Choroid plexus epithelial cell (primary cell): ENCODE results near the gene CLSTN2.

Experiments used
- DNase-seq: peaks from one replicate; pipeline ENCODE4 v3.0.0-alpha.2; 2010; ENCODE audit warnings: low read depth
- H3K4me3 ChIP-seq: 2 replicates; pipeline ENCODE4 v1.5.1; 2011; ENCODE audit warnings: low read depth, mild to moderate bottlenecking, control low read depth, low read length, moderate library complexity
- CTCF ChIP-seq: conservative IDR thresholded peaks from 2 replicates; pipeline ENCODE4 v1.5.1; 2011; ENCODE audit warnings: low read depth, mild to moderate bottlenecking, control low read depth, inconsistent platforms, low read length, moderate library complexity

CLSTN2 gene

DNA sequence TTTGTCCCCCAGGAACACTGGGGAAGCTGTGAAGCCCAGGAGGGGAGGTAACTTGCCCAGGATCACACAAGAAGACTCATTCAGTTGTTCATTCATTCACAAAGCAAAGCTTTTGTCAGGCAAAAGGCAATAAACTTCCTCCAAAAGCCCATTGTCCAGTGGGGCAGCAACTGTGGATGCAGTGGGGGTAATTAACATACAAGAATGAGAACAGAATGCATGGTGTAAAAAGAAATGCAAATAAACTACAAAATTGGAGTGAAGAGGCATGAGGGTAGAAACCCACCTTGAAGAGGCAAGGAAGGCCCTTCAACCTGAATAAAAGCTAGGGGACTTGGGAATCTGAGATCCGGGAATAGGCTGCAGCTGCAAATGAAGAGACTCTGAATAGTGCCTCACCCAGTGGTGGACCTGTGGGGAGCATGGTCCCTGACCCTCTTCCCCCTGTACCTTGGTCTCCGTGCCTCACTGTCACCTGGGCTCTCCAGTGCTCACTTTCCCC lies 363.6 kb downstream of the CLSTN2 start:
- no peak for DNase-seq
- TF ChIP-seq CTCF = no peak
- H3K4me3 ChIP-seq = no peak overlapping the region

DNA sequence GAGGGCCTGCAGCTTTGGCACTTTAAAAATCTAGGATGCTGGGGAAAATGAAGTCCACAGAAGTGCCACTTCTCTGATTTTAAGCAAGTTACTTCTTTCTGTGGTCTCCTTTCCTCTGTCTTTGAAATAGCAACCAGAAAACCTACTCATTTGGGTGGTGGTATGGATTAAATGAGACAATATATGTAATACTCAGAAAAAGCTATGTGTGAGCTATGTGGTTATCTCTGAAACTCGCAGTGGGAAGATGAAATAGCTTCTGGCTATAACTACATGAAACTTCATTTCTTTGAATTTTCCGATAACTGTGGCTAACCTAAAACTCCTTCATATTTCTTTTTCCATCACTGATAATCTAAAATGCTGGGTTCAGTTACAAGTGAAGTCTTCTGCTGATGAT lies 368.9 kb downstream of the CLSTN2 start:
- no peak for DNase-seq
- no peak overlapping the region for H3K4me3 ChIP-seq
- TF ChIP-seq CTCF = no peak

DNA sequence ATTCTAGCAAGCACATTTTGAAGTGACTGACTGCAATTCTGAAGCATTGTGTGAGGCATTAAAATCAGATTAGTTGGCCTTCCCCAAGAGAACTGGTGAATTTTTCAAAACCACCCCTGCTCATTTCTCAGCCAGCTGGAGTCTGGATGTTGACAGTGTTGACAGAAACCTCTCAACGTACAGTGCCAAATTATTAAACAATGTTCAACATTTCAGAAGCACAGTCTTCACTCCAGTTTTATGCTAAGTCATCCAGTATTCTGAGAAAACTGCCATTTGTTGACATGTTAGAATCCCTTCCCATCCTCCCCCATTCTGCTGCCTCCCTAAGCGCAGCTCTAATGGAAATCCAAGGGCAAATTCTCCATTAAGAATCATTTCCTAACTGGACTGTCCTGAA lies 373.6 kb downstream of the CLSTN2 start:
- no peak for TF ChIP-seq CTCF
- no peak for DNase-seq
- H3K4me3 ChIP-seq = no peak overlapping the region

DNA sequence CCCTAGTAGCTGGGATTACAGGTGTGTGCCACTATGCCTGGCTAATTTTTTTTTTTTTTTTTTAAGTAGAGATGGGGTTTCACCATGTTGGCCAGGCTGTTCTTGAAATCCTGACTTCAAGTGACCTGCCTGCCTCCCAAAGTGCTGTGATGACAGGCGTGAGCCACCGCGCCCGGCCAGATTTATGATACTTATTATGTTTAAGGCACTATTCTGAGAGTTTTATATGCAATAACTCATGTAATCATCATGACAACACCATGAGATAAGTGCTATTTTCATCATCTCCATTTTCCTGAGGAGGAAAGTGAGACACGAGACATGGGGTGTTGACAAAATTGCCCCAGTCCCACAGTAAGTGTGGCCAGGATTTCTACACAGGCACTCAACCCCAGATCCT lies 376.4 kb downstream of the CLSTN2 start:
- H3K4me3 ChIP-seq = no peak overlapping the region
- TF ChIP-seq CTCF = no peak
- DNase-seq = no peak

GRCh38 chr3:140315955-140316354 lies 381.0 kb downstream of the CLSTN2 start:
- TF ChIP-seq CTCF = no peak
- no peak for DNase-seq
- no peak overlapping the region for H3K4me3 ChIP-seq

DNA sequence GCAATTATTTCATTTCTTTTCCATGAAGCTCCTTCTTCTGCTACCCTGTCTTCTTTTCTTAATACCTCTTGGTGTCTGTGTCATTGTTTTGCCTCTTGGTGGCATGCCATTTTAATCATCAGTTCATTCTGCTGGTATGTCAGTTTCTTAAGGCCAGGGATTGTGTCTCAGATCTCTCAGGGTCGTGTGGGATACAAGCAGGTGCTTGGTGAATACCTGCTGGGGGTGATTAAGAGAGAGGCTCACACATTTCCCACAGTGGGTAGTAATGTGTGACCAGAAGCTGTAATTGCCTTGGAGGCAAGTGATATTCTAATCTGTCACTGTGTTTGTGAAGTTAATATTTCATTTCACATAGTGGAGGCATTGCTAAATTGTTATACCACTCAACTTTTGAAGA lies 381.5 kb downstream of the CLSTN2 start:
- H3K4me3 ChIP-seq = no peak overlapping the region
- TF ChIP-seq CTCF = no peak
- no peak for DNase-seq

DNA sequence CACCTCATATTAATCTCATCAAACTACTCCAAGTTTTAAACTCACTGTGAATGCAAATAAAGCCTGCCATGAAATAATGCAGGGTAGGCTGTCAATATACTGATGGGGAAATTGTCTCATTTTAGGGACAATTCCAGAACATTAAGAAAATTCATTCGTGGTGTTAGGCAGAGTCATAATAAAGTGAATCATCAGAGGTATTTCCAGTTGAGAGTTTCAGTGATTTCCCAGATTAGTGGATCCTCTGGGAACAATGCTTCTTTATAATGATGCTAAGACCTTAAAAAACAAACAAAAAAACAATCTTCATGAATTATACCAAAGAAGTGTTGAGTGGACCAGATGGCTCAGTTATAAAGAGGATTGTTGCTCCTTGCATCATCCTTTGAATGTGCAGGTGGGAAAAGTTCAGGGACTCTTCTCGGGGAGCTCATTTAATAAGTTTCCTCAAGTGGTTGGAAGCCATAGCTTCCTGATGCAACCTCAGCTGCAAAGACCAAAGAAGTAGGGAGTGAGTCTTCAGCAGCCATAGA lies 381.9 kb downstream of the CLSTN2 start:
- TF ChIP-seq CTCF = no peak
- no peak for DNase-seq
- H3K4me3 ChIP-seq = no peak overlapping the region
